Smooth muscle cell (in vitro differentiated cells): ENCODE measurements around the gene COPRS. TPM values are rescaled to one million over a fixed set of nuclear protein-coding genes. Genes with fewer than 3 reads are reported as not detected.
A peak's percentile ranks its signal among the peaks of the same experiment; 100 is the strongest.
"Not testable (repeated sequence)": the region's sequence is repeated elsewhere in the genome, so short reads cannot be mapped to it uniquely, and the experiment has no call there.

ENCODE experiments used
- DNase-seq: peaks from one replicate; lab custom pipeline; 2025; ENCODE audit not compliant: unreplicated experiment; lab: John Stamatoyannopoulos, UW
- H2AFZ ChIP-seq: fragments of 200-600 bp; sonication (generic); 2 replicates; pipeline ENCODE4 v1.6.0; 2016; ENCODE audit warnings: antibody characterized with exemption, low read depth, mild to moderate bottlenecking
- H3F3A ChIP-seq: fragments of 200-600 bp; sonication (generic); 2 replicates; pipeline ENCODE4 v1.6.0; 2017; ENCODE audit warnings: antibody characterized with exemption, low read depth
- H3K27ac ChIP-seq: fragments of 200-600 bp; sonication (generic); 2 replicates; pipeline ENCODE4 v1.5.1; 2016; ENCODE audit warnings: low read depth, mild to moderate bottlenecking
- H3K27me3 ChIP-seq: fragments of 200-600 bp; sonication (generic); 2 replicates; pipeline ENCODE4 v1.6.1; 2016; ENCODE audit warnings: low read depth, mild to moderate bottlenecking
- H3K36me3 ChIP-seq: fragments of 200-600 bp; sonication (generic); 2 replicates; pipeline ENCODE4 v1.5.1; 2016; ENCODE audit warnings: low read depth
- H3K4me1 ChIP-seq: fragments of 200-600 bp; sonication (generic); 2 replicates; pipeline ENCODE4 v1.5.1; 2016; ENCODE audit warnings: low read depth
- H3K4me2 ChIP-seq: fragments of 200-600 bp; sonication (generic); 2 replicates; pipeline ENCODE4 v1.6.0; 2016; ENCODE audit warnings: mild to moderate bottlenecking
- H3K4me3 ChIP-seq: fragments of 200-600 bp; sonication (generic); 2 replicates; pipeline ENCODE4 v1.5.1; 2016; ENCODE audit warnings: mild to moderate bottlenecking
- H3K79me2 ChIP-seq: fragments of 200-600 bp; sonication (generic); 2 replicates; pipeline ENCODE4 v1.6.0; 2016; ENCODE audit warnings: low read depth, mild to moderate bottlenecking
- H3K9ac ChIP-seq: fragments of 200-600 bp; sonication (generic); 2 replicates; pipeline ENCODE4 v1.6.0; 2016; ENCODE audit warnings: low read depth
- H3K9me3 ChIP-seq: fragments of 200-600 bp; sonication (generic); replicated peaks from 2 replicates; pipeline ENCODE4 v1.5.1; 2016; ENCODE audit warnings: low read depth
- H4K20me1 ChIP-seq: fragments of 200-600 bp; sonication (generic); 2 replicates; pipeline ENCODE4 v1.6.0; 2016; ENCODE audit warnings: low read depth
- WGBS: methylation state at CpG from one replicate; pipeline ENCODE4 v1.1.7; 2016; ENCODE audit warnings: low lambda C conversion rate; 5-methylcytosine and 5-hydroxymethylcytosine counted together
- polyA plus RNA-seq: library from polyadenylated mRNA; unstranded; fragments of >200 nt; fragmentation: Nextera tagmentation; extraction: Ambion mirVana; gene quantifications from 2 replicates; pipeline ENCODE4 v1.2.1, GENCODE V29; 2016
- total RNA-seq: library from RNA; depleted of rRNA; stranded (reverse); fragments of >200 nt; gene quantifications from 2 replicates; pipeline ENCODE4 v1.2.3, GENCODE V29; 2014
- TF ChIP-seq, protein P1 (sequence below): fragments of 200-600 bp; sonication (generic); IDR thresholded peaks from 2 replicates; pipeline ENCODE4 v1.5.1; 2017; ENCODE audit warnings: borderline replicate concordance, mild to moderate bottlenecking, antibody characterized with exemption; ENCODE audit not compliant: insufficient read depth, poor library complexity, severe bottlenecking

The COPRS gene
- total and polyA plus RNA-seq, 2 experiments from 2014 or later: 55.7 to 78.9 TPM

DNA sequence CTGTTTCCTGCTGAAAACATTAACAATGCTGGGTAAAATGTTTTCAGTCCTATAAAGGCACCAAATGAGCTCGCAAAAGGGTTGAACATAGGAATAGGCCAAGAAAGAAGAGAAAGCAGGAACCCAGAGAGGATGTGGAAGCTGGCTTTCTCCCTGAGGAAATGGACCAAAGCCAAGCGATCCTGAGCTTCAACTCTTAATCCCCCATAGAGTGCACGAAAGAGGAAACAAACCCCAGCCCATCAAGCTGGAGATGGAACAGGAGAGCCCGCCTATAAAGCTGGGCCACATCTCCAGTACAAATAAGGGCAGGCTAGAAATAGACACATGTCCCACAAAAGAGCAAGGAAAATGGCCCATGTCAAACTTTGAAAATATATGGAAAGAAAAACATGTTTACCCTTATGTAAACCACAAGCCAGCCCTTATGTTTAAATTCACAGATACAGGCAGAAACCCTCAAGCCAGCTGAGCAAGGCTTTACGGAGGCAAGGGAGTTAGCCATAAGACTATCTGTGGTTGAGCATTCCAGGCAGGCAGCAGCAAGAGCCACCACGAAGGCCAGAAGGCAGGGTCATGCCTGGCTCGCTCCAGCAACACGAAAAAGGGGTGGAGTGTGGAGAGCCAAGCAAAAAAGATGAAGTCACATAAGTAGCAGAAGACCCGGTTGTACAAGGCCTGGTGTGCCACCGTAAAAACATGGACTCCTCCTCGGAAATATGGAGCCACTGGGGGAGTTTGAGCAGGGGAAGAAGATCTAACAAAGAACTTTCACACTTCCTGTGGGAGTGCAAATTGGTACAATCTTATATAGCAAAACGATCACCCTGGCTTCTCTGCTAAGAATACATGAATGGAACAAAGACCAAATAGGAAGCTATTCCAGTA is 27.8 kb downstream of the COPRS start:
- Histone ChIP-seq H3K4me2 (no peak overlapping the region), H3K9ac (no peak overlapping the region), H3K79me2 (no peaks in the 10 kb centered on the region), H3K27ac (peak overlapping the region; percentile 50), H4K20me1 (no peaks in the 10 kb centered on the region), H2AFZ (no peak overlapping the region), H3K36me3 (no peaks in the 10 kb centered on the region), H3K27me3 (no peaks in the 10 kb centered on the region), H3K4me1 (no peaks in the 10 kb centered on the region), H3F3A (peaks cover 14% of the 10 kb centered on the region), H3K9me3 (no peaks in the 10 kb centered on the region), H3K4me3 (no peak overlapping the region)
- WGBS: 40% methylated on average over 12 of the region's 12 CpGs
- no peak for DNase-seq
- TF ChIP-seq, protein P1, sequence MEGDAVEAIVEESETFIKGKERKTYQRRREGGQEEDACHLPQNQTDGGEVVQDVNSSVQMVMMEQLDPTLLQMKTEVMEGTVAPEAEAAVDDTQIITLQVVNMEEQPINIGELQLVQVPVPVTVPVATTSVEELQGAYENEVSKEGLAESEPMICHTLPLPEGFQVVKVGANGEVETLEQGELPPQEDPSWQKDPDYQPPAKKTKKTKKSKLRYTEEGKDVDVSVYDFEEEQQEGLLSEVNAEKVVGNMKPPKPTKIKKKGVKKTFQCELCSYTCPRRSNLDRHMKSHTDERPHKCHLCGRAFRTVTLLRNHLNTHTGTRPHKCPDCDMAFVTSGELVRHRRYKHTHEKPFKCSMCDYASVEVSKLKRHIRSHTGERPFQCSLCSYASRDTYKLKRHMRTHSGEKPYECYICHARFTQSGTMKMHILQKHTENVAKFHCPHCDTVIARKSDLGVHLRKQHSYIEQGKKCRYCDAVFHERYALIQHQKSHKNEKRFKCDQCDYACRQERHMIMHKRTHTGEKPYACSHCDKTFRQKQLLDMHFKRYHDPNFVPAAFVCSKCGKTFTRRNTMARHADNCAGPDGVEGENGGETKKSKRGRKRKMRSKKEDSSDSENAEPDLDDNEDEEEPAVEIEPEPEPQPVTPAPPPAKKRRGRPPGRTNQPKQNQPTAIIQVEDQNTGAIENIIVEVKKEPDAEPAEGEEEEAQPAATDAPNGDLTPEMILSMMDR: no peak

DNA sequence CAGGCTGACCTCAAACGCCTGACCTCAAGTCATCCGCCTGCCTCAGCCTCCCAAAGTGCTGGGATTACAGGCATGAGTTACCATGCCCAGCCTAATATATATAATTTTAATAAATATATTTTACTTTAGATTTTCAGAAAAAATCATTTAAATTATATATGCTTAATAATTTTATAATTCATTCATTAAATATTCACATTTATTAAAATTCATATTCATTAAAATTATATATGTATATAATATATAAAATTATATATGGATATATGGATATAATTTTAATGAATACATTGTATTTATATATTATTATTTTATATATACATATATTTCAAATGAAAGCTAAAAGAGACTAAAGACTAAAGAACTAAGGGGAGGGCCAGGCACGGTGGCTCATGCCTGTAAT is 29.4 kb downstream of the COPRS start:
- H3K27ac ChIP-seq: no peak overlapping the region
- H3K4me3 ChIP-seq: no peak overlapping the region
- no peak overlapping the region for H3K4me2 ChIP-seq
- H3K4me1 ChIP-seq: no peaks in the 10 kb centered on the region
- no peaks in the 10 kb centered on the region for H4K20me1 ChIP-seq
- H3F3A ChIP-seq: peaks cover 14% of the 10 kb centered on the region
- no peaks in the 10 kb centered on the region for H3K9me3 ChIP-seq
- no peak overlapping the region for H3K9ac ChIP-seq
- H3K27me3 ChIP-seq: no peaks in the 10 kb centered on the region
- no peak for DNase-seq
- H3K79me2 ChIP-seq: no peaks in the 10 kb centered on the region
- no peaks in the 10 kb centered on the region for H3K36me3 ChIP-seq
- TF ChIP-seq, protein P1: no peak
- 97% methylated on average over 3 of the region's 3 CpGs for WGBS
- no peak overlapping the region for H2AFZ ChIP-seq

DNA sequence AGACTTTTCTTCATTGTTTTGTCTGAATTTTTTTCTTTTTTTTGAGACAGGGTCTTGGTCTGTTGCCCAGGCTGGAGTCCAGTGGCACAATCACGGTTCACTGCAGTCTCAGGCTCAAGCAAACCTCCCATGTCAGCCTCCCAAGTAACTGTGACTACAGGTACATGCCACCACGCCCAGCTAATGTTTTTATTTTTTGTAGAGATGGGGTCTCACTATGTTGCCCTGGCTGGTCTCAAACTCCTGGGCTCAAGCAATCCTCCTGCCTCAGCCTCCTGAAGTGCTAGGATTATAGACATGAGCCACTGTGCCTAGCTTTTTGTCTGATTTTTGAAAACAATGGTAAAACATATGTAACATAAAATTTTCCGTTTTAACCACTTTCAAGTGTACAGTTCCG is 30.1 kb downstream of the COPRS start:
- DNase-seq, H3K9ac ChIP-seq, H3K4me1 ChIP-seq, H3K4me3 ChIP-seq, H3K9me3 ChIP-seq, H2AFZ ChIP-seq, H3K4me2 ChIP-seq, H3K36me3 ChIP-seq, H3K27ac ChIP-seq, H3K79me2 ChIP-seq, H4K20me1 ChIP-seq, H3K27me3 ChIP-seq: not testable (repeated sequence)
- WGBS: over 99% methylated on average over 4 of the region's 4 CpGs
- H3F3A ChIP-seq: peaks cover 14% of the 10 kb centered on the region

DNA sequence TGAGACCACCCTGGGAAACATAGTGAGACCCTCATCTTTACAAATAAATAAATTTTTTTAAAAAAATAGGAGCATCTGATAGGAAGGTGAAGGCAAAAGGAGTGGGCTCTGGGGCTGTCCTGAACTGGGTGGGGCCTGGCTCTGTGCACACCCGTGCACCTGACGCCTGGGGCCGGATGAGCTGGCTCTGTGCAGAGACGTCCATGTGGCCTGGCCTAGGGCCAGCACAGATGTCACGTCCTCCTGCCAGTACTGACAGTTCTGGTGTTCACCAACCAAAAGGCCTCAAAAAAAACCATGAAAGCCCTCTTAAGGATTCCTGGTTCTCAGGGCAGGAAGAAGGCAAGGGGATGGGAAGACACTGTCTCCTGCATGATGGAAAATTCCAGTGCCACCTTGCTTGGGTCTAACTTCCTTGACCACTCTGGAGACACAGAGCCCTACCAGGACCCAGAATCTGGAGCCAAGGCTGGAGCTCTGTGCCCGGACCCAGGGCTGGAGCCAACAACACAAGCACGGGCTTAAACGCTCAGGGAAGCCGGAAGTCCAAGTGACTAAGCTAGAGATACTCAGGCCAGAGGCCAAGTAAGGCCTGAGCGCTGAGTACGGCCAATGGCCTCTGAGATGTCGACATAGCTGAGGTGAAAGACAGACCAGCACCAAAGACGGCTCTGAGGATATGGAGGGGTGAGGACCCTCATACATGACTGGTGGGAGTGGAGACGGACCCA is 32.9 kb downstream of the COPRS start:
- H3K36me3 ChIP-seq: no peaks in the 10 kb centered on the region
- H3K4me2 ChIP-seq: no peak overlapping the region
- TF ChIP-seq, protein P1: no peak
- H3K9ac ChIP-seq: no peak overlapping the region
- 81% methylated on average over 14 of the region's 14 CpGs for WGBS
- H3F3A ChIP-seq: peaks cover 7% of the 10 kb centered on the region
- no peaks in the 10 kb centered on the region for H3K79me2 ChIP-seq
- H3K9me3 ChIP-seq: no peaks in the 10 kb centered on the region
- H3K4me1 ChIP-seq: no peaks in the 10 kb centered on the region
- H3K27me3 ChIP-seq: no peaks in the 10 kb centered on the region
- H3K27ac ChIP-seq: no peak overlapping the region
- no peak for DNase-seq
- no peaks in the 10 kb centered on the region for H4K20me1 ChIP-seq
- no peak overlapping the region for H3K4me3 ChIP-seq
- H2AFZ ChIP-seq: no peak overlapping the region
